ENCODE results near the gene DMXL2. TPM values are rescaled to one million over a fixed set of nuclear protein-coding genes. Genes with fewer than 3 reads are reported as not detected.

The DMXL2 gene
- total and polyA plus RNA-seq, 2 donors from 2014 or later, result 14.6 to 29.0 TPM

DNA sequence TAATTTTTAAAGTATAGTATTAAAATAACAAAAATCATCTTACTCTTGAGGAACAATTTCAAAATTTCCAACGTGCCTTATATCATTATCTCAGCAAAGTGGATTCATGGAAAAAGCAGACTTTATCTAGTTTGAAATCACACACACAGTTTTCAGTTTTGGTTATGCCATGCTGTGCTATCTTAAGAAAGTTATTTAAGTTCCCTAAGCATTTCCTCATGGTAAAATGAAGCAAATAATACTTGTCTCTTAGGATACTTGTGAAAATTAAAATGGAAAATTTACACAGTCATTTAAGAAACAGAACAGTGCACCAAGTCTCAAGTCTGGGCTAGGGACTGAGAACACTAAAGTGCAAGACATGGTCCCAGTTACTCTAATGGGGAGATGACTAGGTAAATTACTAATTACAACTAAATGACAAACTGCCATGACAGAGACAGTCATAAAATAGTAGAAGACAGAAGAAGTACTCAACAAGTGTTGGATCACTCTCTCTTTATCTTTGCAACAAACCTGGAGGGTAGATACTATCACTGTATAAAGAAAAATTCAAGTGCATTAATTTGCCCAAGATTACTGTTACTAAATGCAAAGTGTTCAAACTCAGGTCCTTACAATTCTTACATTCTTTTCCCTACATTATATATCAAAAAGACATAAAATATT, 44.8 kb downstream of the DMXL2 start:
- H3K27ac ChIP-seq (ENCODE audit: low read depth in 2 of 2, low read length in 2 of 2), result no peak overlapping the region
- DNase-seq (no peak), FAIRE-seq (no peak)

DNA sequence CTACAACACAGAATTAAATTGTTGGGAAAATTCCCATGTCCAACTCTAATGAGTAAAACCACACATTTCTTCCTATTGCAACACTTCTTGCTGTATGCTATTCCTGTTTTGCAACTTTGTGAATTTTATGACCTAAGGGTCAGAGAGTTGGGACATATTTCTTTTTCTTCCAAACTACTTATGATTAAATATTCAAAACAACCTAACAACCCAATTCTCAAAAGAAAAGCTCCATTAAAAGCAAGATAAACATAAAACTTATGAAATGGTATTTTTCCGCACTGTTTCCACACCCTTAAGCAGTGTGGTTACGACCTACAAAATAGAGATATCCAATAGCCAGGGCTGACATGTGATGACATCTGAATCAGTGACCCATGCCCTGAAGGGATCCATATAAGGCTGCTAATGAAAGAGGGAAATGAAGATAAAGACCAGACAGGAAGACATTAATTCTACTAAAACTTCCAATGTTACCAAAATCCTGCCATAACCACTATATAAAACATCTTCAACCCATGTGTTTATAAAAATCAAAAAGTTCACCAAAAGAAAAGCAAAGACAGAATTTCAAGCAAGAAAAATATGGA, 45.6 kb downstream of the DMXL2 start:
- FAIRE-seq (no peak), DNase-seq (no peak)
- TF ChIP-seq, protein P1, sequence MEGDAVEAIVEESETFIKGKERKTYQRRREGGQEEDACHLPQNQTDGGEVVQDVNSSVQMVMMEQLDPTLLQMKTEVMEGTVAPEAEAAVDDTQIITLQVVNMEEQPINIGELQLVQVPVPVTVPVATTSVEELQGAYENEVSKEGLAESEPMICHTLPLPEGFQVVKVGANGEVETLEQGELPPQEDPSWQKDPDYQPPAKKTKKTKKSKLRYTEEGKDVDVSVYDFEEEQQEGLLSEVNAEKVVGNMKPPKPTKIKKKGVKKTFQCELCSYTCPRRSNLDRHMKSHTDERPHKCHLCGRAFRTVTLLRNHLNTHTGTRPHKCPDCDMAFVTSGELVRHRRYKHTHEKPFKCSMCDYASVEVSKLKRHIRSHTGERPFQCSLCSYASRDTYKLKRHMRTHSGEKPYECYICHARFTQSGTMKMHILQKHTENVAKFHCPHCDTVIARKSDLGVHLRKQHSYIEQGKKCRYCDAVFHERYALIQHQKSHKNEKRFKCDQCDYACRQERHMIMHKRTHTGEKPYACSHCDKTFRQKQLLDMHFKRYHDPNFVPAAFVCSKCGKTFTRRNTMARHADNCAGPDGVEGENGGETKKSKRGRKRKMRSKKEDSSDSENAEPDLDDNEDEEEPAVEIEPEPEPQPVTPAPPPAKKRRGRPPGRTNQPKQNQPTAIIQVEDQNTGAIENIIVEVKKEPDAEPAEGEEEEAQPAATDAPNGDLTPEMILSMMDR (IDR thresholded peaks at IDR 0.05; ENCODE audit: borderline replicate concordance, extremely low read depth, insufficient read depth), result no peak
- no peaks in the 10 kb centered on the region for H3K27me3 ChIP-seq (ENCODE audit: control insufficient read depth, insufficient read depth, low read length)
- H3K4me3 ChIP-seq (ENCODE audit: low read length in 3 of 3), result no peak overlapping the region
- H3K27ac ChIP-seq (ENCODE audit: low read depth in 2 of 2, low read length in 2 of 2), result no peak overlapping the region
- intact Hi-C loops (cut with DNase I), result no loop called here
- no peaks in the 10 kb centered on the region for H3K36me3 ChIP-seq (ENCODE audit: control insufficient read depth in 2 of 3, insufficient read depth in 3 of 3, low read length in 3 of 3)
- H3K4me1 ChIP-seq (ENCODE audit: control insufficient read depth in 2 of 3, insufficient read depth in 2 of 3, low read depth in 1 of 3, low read length in 3 of 3), result peaks cover 0 to 4% (median 3%) of the 10 kb centered on the region in 3 donors
- no peak overlapping the region for H3K9ac ChIP-seq (ENCODE audit: low read length in 3 of 3)
- H3K9me3 ChIP-seq (ENCODE audit: control insufficient read depth in 2 of 3, insufficient read depth in 1 of 3, low read length in 3 of 3), result peaks cover 0 to 3% (median 0%) of the 10 kb centered on the region in 3 donors

More for the DNA sequence above, 44.8 kb downstream of the DMXL2 start:
- Histone ChIP-seq H3K36me3 (ENCODE audit: control insufficient read depth in 2 of 3, insufficient read depth in 3 of 3, low read length in 3 of 3) (no peaks in the 10 kb centered on the region), H3K9me3 (ENCODE audit: control insufficient read depth in 2 of 3, insufficient read depth in 1 of 3, low read length in 3 of 3) (peaks cover 0 to 4% (median 0%) of the 10 kb centered on the region in 3 donors), H3K4me1 (ENCODE audit: control insufficient read depth in 2 of 3, insufficient read depth in 2 of 3, low read depth in 1 of 3, low read length in 3 of 3) (peaks cover 0 to 4% (median 3%) of the 10 kb centered on the region in 3 donors), H3K9ac (ENCODE audit: low read length in 3 of 3) (no peak overlapping the region), H3K27me3 (ENCODE audit: control insufficient read depth, insufficient read depth, low read length) (no peaks in the 10 kb centered on the region), H3K4me3 (ENCODE audit: low read length in 3 of 3) (no peak overlapping the region)
- TF ChIP-seq, protein P1 (IDR thresholded peaks at IDR 0.05; ENCODE audit: borderline replicate concordance, extremely low read depth, insufficient read depth), result no peak
- intact Hi-C loops (cut with DNase I), result no loop called here

DNA sequence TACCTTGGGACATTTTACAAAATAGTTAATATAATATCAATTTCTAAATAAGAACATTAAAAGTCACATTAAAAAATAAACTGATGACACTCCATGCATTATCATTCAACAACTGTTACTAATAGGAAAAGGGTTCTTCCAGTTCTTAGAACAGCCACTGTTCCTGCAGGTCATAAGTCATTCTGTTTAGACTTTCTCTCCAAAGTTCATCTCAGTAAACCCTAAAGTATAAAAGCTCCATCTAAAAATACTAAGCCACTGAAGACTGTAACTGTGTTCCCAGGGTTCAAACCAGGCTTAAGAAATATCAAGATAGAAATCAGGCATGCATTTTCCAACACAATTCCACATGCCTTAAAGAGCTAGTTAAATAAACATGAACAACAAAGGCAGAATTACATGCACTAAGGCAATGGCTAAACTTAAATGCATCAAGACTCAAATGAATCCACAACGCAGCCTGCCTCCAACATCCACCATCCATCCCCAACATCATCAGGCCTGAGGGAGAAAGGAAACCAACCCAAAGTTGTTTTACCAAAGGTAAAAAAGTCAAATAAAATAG, 46.2 kb downstream of the DMXL2 start:
- Histone ChIP-seq H3K27ac (ENCODE audit: low read depth in 2 of 2, low read length in 2 of 2) (peak overlapping the region in 1 of 2 donors; percentile 11), H3K4me1 (ENCODE audit: control insufficient read depth in 2 of 3, insufficient read depth in 2 of 3, low read depth in 1 of 3, low read length in 3 of 3) (peaks cover 0 to 4% (median 3%) of the 10 kb centered on the region in 3 donors), H3K36me3 (ENCODE audit: control insufficient read depth in 2 of 3, insufficient read depth in 3 of 3, low read length in 3 of 3) (no peaks in the 10 kb centered on the region), H3K27me3 (ENCODE audit: control insufficient read depth, insufficient read depth, low read length) (no peaks in the 10 kb centered on the region), H3K9me3 (ENCODE audit: control insufficient read depth in 2 of 3, insufficient read depth in 1 of 3, low read length in 3 of 3) (no peaks in the 10 kb centered on the region), H3K9ac (ENCODE audit: low read length in 3 of 3) (no peak overlapping the region), H3K4me3 (ENCODE audit: low read length in 3 of 3) (no peak overlapping the region)
- no peak for DNase-seq
- intact Hi-C loops (cut with DNase I), result no loop called here
- TF ChIP-seq, protein P1 (IDR thresholded peaks at IDR 0.05; ENCODE audit: borderline replicate concordance, extremely low read depth, insufficient read depth), result no peak
- FAIRE-seq, result no peak
